Stimulated activated CD4-positive, alpha-beta T cell treated with anti-CD3 and anti-CD28 coated beads, Interleukin-15, amount 100 ng/mL, for 24 hours (primary cell): ENCODE data around the gene ANO10.
"Not testable (repeated sequence)": the region's sequence is repeated elsewhere in the genome, so short reads cannot be mapped to it uniquely, and the experiment has no call there.

Source experiments
- DNase-seq: peaks from one replicate; pipeline ENCODE4 v3.0.0-alpha.2; 2020

Gene ANO10, protein sequence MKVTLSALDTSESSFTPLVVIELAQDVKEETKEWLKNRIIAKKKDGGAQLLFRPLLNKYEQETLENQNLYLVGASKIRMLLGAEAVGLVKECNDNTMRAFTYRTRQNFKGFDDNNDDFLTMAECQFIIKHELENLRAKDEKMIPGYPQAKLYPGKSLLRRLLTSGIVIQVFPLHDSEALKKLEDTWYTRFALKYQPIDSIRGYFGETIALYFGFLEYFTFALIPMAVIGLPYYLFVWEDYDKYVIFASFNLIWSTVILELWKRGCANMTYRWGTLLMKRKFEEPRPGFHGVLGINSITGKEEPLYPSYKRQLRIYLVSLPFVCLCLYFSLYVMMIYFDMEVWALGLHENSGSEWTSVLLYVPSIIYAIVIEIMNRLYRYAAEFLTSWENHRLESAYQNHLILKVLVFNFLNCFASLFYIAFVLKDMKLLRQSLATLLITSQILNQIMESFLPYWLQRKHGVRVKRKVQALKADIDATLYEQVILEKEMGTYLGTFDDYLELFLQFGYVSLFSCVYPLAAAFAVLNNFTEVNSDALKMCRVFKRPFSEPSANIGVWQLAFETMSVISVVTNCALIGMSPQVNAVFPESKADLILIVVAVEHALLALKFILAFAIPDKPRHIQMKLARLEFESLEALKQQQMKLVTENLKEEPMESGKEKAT

DNA sequence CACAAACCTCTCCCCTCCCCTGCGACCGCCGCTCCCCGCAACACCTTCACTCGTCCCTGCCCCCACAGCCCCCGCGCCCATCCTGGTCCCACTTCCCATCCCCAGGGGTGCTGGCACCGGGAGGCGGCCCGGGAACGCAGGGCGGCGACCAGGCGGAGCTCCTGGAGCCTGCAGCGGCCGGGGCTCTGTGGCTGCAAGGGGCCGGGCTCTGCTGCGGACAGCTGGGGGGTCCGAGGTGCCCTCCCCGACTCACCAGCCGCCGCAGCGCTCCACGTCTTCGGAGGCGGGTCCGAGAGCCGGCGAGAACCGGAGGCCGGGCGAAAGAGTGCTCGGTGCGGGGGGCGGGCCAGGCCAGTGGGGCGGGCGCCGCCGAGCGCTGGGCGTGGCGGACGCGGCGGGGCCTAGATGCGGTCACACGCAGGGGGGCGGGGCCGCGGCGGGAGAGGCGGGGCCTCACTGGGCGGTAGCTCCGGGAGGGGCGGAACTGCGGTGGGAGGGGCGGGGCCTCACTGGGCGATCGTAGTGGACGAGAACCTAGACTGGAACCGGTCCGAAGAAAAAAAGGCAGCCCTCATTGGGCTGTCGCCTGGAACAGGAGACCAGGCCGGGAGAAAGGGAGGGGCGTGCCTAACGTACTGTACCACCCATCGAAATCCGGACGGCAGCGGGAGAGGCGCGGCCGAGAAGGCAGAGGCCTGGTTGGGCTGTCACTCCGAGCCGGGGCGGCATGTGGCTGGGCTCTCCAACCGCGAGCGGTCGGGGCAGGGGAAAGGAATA is at the start of gene ANO10:
Gene ANO10 (minus strand): TSS at position 356 of the 777 bp plus-strand sequence. CDS start 16,159 bp downstream, outside the sequence.
- DNase-seq, result peak; percentile 98

DNA sequence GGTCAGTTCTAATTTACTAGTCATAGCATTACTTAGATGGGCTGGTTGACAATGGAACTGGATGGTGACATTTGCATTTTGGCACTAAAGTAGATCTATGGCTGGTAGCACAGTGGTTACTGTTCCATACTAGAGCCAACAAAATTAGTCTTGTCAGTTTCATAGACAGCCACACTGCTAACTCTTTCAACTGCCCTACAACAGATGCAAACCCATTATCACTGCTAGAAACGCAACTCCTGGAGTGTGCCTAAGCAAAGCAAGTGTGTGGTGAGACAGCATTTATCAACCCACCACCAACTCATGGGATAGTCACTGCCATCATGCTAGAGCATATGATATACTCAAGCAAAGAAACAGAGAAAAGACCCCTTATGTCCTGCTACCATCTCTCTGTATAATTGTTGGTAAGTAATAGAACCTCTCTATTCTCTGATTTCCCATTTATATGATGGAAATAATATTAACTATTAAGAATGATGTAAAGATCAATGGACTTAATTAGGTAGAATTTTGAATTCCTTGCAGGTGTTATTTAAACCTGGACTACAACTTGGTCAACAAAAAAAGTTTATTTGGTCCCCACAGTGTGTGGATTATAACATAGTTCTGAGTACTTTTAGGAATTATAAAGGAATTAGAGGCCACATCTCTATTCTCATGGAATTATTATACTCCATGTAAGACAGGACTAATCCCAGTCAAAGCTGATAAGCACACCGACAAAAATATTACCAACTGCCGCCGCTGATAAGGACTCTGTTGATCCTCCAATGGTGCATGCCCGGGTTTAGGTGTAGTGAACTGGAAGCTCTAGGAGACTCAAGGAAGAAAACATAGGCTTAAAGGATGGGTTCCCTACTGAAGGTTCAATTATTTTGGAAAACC is 49.1 kb upstream of the ANO10 start:
- no peak for DNase-seq

DNA sequence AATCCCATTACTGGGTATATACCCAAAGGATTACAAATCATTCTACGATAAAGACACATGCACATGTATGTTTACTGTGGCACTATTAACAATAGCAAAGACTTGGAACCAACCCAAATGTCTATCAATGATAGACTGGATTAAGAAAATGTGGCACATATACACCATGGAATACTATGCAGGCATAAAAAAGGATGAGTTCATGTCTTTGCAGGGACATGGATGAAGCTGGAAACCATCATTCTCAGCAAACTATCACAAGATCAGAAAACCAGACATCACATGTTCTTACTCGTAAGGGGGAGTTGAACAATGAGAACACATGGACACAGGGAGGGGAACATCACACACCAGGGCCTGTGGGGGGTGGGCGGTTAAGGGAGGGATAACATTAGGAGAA is 43.2 kb upstream of the ANO10 start:
- DNase-seq, result not testable (repeated sequence)

DNA sequence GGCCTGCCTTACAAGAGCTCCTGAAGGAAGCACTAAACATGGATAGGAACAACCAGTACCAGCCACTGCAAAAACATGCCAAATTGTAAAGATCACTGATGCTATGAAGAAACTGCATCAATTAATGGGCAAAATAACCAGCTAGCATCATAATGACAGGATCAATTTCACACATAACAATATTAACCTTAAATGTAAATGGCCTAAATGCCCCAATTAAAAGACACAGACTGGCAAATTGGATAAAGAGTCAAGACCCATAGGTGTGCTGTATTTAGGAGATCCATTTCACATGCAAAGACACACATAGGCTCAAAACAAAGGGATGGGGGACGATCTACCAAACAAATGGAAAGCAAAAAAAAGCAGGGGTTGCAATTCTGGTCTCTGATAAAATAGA is 39.6 kb upstream of the ANO10 start:
- DNase-seq, result not testable (repeated sequence)

DNA sequence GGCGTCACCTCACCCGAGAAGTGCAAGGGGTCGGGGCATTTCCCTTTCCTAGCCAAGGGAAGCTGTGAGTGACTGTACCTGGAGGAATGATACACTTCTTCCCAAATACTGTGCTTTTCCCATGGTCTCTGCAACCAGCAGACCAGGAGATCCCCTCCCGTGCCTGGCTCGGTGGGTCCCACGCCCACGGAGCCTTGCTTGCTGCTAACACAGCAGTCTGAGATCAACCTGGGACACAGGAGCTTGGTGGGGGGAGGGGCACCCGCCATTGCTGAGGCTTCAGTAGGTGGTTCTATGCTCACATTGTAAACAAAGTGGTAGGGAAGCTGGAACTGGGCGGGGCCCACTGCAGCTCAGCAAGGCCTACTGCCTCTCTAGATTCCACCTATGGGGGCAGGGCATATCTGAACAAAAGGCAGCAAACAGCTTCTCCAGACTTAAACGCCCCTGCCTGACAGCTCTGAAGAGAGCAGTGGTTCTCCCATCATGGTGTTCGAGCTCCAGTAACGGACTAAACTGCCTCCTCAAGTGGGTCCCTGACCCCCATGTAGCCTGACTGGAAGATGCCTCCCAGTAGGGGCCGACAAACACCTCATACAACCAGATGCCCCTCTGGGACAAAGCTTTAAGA is 37.6 kb upstream of the ANO10 start:
- no peak for DNase-seq

DNA sequence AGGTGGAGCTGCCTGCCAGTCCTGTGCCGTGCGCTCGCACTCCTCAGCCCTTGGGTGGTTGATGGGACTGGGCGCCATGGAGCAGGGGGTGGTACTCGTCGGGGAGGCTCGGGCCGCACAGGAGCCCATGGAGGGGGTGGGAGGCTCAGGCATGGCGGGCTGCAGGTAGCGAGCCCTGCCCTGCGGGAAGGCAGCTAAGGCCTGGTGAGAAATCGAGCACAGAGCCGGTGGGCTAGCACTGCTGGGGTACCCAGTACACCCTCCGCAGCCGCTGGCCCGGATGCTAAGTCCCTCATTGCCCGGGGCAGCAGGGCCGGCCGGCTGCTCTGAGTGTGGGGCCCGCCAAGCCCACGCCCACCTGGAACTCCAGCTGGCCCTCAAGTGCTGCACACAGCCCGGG is 34.6 kb upstream of the ANO10 start:
- DNase-seq, result not testable (repeated sequence)

DNA sequence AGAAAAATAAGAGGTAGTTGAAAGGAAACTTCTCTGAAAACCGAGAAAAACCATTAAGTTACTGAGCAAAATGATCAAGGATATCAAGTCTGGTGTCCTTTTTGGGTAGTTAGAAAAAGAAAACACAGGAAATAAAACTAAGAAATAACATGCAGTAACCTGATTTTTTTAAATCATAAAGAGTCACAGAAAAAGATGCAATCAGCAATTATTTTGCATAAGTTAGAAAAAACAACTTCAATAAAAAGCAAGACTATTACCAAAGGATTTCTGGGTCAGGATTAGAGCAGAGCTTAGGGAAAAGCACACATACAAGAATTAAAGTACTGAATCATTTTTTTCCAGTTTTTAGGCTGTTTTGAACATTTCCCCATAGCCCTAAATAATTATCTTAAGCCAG is 28.5 kb upstream of the ANO10 start:
- DNase-seq, result no peak

DNA sequence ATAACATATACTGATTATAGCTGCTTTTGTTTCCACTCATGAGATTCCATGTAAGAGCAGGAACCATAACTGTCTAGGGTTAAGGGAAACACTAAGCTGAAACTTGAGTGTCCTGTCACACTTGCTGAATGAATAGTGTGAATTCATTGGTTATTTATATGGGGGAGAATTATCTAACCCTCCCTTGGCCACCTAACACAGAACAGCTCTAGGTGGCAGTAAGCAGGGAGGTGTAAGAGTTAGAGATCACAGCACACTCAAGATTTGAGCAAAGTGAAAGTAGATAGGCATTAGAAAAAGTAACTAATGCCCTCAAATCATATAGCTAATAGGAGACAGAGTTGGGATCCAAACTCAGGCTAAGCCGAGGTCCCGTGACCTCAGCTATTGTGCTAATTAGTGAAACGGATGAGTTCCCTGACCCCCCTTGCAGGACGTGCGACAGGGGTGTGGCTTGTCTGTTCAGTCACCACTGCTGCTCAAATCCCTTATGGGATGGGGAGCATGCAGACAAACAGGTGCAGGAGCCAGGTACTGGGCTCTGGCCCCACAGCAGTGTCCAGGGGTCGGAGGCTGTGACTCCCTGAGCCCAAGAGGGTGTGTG is 27.7 kb upstream of the ANO10 start:
- DNase-seq, result no peak

DNA sequence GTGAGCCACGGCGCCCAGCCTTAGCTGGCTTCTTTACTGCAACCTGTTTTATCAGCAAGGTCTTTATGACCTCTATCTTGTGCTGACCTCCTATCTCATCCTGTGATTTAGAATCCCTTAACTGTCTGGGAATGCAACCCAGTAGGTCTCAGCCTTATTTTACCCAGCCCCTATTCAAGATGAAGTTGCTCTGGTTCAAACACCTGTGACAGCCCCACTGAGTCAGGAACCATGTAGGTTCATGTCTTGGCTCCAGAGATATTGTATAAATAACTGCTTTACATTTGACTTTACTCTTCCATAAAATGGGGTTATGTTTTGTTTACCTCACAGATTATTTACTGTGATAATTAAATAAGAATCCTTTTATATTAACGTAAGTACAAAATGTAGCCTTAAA is 27.1 kb upstream of the ANO10 start:
- no peak for DNase-seq

DNA sequence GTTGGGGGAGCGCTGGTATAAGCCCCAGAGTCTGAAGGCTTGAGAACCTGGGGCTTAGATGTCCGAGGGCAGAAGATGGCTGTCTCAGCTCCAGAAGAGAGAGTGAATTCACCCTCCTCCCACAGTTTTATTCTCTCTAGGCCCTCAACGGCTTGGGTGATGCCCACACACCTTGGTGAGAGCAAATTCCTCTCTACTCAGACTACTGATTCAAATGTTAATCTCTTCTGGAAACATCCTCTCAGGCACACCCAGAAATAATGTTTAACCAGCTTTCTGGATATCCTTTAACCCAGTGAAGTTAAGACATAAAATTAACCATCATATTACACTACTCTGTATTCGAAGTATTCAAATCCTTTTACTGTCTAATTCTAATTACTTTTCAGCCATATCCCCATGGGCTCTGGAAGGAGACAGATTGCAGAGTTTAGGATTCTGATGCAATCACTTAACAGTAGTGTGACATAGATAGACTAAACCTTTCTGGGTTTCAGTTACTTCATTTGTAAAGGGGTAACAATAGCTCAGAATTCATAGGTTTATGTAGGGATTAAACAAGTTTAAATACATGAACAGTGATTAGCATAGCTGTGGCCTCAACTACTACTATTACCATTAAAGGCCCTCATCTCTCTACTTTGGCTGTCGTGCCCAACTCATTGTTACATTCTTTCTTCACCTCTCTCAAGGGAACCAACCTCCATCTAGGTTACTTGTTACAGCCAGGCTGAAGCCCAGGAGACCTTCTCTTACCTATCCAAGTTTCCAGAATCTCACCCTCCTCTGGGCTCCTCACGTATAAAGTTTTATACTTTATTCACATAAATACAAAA is 25.7 kb upstream of the ANO10 start:
- no peak for DNase-seq

DNA sequence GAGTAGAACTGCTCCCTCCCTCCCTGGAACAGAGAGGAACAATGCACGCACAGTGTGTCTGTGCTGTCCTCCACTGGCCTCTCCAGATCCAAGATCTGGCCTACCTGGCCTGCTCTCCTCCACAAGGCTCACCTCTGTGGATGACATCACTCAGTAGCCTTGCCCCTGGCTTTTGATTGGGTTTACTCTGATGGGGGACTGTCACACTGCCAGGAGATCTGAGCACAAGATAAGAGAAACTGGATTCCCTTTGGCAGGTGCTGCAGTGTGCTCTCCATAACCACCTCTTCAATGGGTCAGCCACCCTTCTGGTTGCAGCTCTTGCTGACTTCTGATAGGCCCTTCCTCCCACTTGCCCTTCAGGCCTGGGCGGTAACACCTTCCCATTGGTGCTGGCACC is 22.6 kb upstream of the ANO10 start:
- DNase-seq, result no peak

DNA sequence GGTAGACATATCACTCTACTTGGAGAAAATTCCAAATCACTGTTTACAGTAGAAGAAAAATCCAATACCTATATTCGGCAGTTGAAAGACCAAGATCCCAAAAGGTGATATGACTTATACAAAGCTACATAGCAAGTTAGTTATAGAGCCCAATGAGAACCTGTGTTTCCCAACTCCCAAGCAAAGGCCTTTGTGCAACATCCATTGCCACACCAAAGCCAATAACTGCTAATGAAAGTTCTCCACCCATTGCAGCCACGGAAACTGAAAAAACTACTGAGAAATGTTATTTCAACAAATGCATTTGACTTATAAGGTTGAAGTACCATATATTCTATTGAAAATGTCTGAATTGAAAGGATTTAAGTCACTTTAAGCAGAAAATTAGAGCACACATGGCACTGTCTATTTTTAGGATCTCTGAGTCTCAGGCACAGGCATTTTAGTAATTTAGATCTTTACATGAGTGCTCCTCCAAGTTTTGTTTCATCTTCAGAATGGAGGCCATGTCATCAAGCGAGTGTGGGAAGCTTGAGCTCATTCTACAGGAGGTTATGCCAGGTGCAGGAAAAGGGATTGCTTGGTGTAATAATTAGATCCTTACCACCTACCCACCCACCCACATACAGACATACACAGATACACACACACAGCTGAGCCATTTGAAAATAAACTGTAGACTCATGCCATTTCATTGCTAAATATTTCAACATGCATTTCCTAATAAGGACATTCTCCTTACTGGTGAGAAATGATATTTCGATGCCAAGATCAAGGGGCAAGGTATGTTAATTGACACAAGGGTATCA is 19.7 kb upstream of the ANO10 start:
- DNase-seq, result no peak

DNA sequence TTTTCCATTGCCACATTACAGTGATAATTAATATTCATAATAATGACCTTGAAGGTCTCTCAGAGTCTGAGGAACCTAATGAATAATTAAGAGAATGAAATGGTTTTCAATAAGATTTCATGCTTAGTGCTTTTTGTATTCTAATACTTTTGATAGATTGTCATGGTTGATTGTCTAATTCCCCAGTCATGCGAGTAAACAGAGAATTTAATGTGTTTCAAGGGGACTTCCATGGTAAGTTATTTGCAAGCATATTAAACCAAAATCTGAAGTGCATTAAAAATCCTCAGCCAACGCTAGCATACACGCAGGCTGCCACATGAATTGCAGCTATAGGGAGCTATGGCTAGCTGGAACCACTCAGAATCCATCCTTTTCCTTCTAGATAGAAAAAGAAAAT is 18.9 kb upstream of the ANO10 start:
- no peak for DNase-seq

DNA sequence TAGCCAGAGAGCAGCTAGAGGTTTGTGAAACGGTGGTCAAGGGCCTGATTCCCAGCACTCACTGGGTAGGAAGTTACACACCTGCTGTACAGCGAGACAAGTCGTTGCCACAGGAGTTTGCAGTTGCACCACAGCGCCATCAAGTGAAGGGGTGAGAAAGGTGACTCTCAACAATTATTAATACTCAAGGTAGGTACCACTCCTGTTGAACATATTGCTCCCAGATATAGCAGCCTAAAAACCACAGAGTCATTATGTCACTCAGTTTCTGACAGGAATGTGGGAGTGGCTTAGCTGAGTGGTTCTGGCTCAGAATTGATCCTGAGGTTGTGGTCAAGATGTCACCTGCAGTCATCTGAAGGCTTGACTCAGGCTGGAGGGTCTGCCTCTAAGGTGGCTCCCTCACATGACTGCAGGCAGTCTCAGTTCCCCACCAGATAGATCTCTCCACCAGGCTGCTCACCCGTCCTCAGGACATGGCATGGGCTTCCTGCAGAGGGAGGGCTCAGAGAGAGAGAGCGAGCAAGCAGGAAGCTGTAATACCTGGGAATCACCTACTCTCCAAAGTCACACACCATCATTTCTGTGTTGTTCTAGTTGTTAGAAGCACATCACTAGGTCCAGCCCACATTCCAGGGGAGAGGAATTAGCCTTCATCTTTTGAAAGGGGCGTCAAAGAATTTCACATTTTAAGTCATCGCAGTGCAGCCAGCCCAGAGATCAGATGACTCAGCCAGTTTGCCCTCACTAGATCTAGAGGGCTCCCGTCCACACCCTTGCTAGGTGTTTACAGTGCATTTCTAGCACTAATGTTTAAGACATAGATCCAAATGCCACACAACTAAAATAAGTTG is 17.0 kb upstream of the ANO10 start:
- DNase-seq, result peak; percentile 41

DNA sequence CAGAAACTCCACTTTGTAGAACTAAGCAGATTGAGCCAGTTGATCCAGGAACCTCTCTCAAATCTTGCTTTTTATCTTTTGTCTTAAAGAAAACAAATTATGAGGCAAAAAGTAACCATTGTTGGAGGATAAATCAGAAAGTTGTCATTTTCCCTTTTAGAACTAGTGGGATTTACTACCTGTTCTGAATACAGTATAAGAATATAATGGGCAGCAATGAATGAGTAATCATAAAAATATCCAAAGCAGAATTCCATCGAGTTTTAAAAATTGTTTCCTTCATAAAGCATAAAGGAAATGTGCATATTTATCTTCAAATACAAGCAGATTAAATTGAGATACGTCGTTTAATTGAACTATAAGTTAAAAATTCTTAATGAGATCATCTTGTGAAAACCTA is 15.9 kb upstream of the ANO10 start:
- DNase-seq, result no peak

DNA sequence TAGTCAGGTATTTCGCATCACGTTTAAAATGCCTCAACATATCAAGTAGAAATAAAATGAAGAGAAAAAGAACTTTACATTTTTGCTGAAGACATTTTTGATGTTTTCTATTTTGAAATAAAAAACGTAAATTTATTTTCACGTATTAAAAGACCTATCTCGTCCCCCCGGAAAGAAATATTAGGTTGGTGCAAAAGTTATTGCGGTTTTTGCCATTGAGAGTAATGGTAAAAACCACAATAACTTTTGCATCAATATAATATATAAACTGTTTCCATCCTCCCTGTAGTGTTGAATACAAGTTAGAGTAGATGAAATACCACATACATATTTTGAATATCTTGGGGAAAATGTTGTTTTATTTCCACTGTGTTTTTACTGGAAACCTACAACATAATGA is 11.2 kb upstream of the ANO10 start:
- no peak for DNase-seq

DNA sequence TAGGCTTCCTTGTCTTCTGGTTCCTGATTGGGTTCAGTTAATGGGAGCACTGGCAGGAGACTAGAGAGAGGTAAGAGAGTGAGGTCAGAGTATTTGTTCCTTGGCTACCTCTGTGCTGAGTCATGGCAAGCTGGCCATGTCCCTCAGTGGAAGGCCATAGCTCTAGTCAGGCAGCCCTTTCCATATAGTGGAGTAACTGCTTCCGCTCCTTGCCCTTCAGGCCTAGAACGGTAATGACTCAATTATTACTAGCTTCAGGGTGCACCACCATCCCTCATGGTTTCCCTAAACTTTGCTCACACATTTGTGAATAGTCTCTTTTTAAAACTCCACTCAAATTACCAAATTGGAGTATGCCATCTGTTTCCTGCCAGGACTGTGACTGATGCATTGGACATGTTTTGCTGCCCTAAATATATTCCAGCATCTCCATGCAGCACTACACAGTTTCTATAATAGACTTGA is 10.5 kb upstream of the ANO10 start:
- DNase-seq, result no peak

DNA sequence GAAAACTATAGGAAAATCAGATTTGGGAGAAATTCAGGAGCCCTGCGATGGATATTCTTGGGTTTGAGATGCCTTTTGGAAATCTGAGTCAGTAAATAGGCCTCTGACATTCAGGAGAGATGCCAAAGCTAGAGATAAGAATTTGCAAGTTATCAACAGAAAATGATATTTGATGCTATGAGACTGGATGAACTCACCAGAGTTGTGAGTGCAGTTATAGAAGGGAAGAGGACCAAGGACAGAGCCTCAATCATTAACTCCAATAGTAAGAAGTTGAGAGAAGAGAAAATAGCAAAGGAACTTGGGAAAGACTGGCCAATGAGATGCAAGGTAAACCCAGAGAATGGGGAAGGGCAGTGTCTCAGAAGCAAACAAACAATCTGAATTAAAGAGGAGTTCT is 7.9 kb upstream of the ANO10 start:
- DNase-seq, result no peak

DNA sequence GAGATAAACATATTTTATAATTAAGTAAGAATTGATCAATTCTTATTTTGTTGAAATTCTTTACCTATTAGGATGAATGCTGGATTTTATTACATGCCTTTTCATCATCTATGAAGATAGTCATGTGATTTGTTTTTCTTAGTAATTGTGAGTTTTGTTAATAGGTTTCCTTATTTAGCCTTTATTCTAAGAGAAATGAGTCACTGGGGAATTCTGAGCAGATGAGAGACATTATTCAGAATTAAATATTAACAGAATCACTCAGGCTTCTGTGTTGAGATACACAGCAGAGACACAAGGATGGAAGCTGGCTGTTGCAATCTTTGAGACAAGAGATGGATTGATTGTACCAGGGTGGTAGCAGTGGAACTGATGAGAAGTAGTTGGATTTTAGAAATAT is 7.4 kb upstream of the ANO10 start:
- DNase-seq, result no peak
